GM12878 (cell line): ENCODE measurements around the gene KRTAP2-4.
"Not testable (repeated sequence)": the region's sequence is repeated elsewhere in the genome, so short reads cannot be mapped to it uniquely, and the experiment has no call there.

Experiments used
- BCL11A ChIP-seq: IDR thresholded peaks from 2 replicates; pipeline ENCODE4 v1.6.1; 2011; ENCODE audit warnings: low read depth, low read length
- BRCA1 ChIP-seq: IDR thresholded peaks from 2 replicates; pipeline ENCODE4 v1.6.1; 2011; ENCODE audit warnings: low read depth, low read length, improper control_type of control experiment
- CTCF ChIP-seq, 3 experiments: IDR thresholded peaks in 2 of 3; conservative IDR thresholded peaks in 1 of 3; 2 replicates each; pipeline ENCODE4 v1.5.1; 2011; ENCODE audit warnings: low read depth in 3 of 3, low read length in 3 of 3, mild to moderate bottlenecking in 3 of 3, control low read depth in 2 of 3, moderate library complexity in 2 of 3, inconsistent platforms in 1 of 3, mixed read lengths in 1 of 3; ENCODE audit not compliant: control insufficient read depth in 2 of 3, insufficient read depth in 1 of 3; ENCODE audit errors: extremely low read depth in 1 of 3
- EZH2 ChIP-seq: IDR thresholded peaks from 2 replicates; pipeline ENCODE4 v1.6.1; 2012; ENCODE audit warnings: low read depth, mild to moderate bottlenecking, control low read depth, inconsistent platforms, low read length, borderline replicate concordance; ENCODE audit not compliant: control insufficient read depth
- FOS ChIP-seq: IDR thresholded peaks from 3 replicates; pipeline ENCODE4 v1.6.1; 2011; ENCODE audit warnings: borderline replicate concordance; ENCODE audit not compliant: insufficient read length; ENCODE audit errors: extremely low read depth
- HDAC6 ChIP-seq: fragments of 200-600 bp; sonication (generic); IDR thresholded peaks from one replicate; pipeline ENCODE4 v1.8.0; 2017; ENCODE audit warnings: antibody characterized with exemption; ENCODE audit not compliant: unreplicated experiment
- KDM1A ChIP-seq: fragments of 200-600 bp; sonication (generic); IDR thresholded peaks from 2 replicates; pipeline ENCODE4 v1.6.1; 2016; ENCODE audit warnings: borderline replicate concordance
- POLR2A ChIP-seq: IDR thresholded peaks from 2 replicates; pipeline ENCODE4 v1.6.1; 2011; ENCODE audit warnings: low read depth, mild to moderate bottlenecking, low read length
- RCOR1 ChIP-seq: conservative IDR thresholded peaks from 2 replicates; pipeline ENCODE4 v1.6.1; 2012; ENCODE audit warnings: low read depth, low read length, improper control_type of control experiment
- TF ChIP-seq, protein P1 (sequence below): fragments of 450-650 bp; IDR thresholded peaks from 2 replicates; pipeline ENCODE4 v1.6.1; 2016; ENCODE audit warnings: mild to moderate bottlenecking
- TF ChIP-seq, protein P2 (sequence below): fragments of 450-650 bp; IDR thresholded peaks from 2 replicates; pipeline ENCODE4 v1.6.1; 2017; ENCODE audit warnings: mild to moderate bottlenecking
- TF ChIP-seq, protein P3 (sequence below): IDR thresholded peaks from 2 replicates; pipeline ENCODE4 v1.6.1; 2012; ENCODE audit warnings: low read depth, low read length, improper control_type of control experiment

DNA sequence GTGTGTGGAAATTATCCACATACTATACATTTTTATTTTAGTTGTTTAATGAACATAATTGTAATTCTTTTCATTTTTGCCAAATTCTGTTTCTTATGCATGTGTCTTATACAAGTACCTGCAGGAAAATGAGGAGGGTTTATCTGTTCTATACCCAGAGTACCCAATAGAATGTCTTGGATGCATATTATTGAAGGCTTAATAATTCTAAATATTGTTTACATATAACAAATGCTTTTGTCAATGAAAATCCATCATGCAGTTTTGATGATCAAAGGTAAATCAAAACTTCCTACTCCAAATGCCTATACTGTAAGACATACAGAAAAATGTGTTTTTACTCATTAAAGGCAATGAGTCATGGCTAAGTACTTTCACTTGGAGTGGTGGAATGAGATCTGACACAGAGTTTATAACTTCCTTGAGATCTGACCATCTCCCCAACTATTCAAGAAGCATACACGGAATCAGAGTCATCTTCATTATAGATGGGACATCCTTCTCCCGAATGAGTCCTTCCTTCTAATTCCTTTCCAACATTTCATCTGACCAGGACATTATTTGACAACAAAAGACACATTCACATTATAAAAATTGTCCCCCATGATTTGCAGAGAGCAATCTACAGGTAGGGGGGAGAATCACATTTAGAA, 38.8 kb upstream of the KRTAP2-4 start:
- TF ChIP-seq, protein P1, sequence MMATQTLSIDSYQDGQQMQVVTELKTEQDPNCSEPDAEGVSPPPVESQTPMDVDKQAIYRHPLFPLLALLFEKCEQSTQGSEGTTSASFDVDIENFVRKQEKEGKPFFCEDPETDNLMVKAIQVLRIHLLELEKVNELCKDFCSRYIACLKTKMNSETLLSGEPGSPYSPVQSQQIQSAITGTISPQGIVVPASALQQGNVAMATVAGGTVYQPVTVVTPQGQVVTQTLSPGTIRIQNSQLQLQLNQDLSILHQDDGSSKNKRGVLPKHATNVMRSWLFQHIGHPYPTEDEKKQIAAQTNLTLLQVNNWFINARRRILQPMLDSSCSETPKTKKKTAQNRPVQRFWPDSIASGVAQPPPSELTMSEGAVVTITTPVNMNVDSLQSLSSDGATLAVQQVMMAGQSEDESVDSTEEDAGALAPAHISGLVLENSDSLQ, result not testable (repeated sequence)
- TF ChIP-seq, protein P2, sequence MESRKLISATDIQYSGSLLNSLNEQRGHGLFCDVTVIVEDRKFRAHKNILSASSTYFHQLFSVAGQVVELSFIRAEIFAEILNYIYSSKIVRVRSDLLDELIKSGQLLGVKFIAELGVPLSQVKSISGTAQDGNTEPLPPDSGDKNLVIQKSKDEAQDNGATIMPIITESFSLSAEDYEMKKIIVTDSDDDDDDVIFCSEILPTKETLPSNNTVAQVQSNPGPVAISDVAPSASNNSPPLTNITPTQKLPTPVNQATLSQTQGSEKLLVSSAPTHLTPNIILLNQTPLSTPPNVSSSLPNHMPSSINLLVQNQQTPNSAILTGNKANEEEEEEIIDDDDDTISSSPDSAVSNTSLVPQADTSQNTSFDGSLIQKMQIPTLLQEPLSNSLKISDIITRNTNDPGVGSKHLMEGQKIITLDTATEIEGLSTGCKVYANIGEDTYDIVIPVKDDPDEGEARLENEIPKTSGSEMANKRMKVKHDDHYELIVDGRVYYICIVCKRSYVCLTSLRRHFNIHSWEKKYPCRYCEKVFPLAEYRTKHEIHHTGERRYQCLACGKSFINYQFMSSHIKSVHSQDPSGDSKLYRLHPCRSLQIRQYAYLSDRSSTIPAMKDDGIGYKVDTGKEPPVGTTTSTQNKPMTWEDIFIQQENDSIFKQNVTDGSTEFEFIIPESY, result not testable (repeated sequence)
- TF ChIP-seq KDM1A; RCOR1; EZH2; HDAC6; POLR2A; BRCA1; FOS; CTCF (IDR thresholded peaks at IDR 0.05 in 2 of 3, conservative IDR thresholded peaks at IDR 0.05 in 1 of 3; ENCODE audit: control insufficient read depth in 2 of 3, extremely low read depth in 1 of 3, insufficient read depth in 1 of 3, low read depth in 3 of 3, low read length in 3 of 3); BCL11A: not testable (repeated sequence)
- TF ChIP-seq, protein P3, sequence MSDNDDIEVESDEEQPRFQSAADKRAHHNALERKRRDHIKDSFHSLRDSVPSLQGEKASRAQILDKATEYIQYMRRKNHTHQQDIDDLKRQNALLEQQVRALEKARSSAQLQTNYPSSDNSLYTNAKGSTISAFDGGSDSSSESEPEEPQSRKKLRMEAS, result not testable (repeated sequence)
